ENCODE measurements around the gene PRKAB2.

DNA sequence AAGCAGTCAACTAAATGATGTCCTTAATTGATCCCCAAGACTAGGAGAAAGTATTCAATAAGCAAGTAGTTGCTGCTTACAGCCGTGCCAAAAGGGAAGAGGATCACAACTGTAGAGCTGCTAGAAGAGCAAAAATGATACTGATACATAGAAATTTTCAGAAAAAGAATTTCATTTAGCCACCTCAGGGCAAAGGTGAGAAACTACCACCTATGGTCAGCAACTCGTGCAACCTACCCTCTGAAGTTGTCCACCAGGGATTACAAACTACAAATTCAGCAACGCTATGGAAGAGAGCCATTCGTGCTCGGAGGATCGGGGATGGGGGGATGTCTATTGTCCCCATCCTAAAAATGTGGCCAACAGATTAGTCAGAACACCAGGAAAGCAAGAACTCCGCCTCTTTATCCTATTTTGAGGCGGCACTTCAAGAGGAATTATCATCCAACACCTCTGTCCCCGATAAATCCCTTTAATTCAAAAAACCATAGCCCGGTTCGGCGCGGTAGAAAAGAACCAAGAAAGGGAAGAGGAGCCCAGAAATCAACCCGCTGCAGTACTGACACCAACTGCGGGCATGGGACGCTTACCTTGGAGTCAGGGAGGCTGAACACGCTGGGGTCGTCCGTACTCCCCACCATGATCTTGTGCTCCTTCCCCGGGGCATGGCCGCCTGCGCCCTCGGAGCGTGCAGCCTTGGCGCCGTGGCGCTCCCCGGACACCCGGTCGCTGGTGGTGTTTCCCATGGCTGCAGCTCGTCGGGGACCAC is 687 bp downstream of the PRKAB2 start:
- TF ChIP-seq CTCF (IDR thresholded peaks at IDR 0.05) (no peak), ZFX (IDR thresholded peaks at IDR 0.05; ENCODE audit: borderline replicate concordance) (no peak)
